H9 (cell line): ENCODE data around the gene BAIAP2. TPM values are rescaled to one million over a fixed set of nuclear protein-coding genes. Genes with fewer than 3 reads are reported as not detected.

Experiments
- DNase-seq: peaks from one replicate; pipeline ENCODE4 v3.0.0-alpha.2; 2017
- H2AFZ ChIP-seq: one replicate; pipeline ENCODE4 v1.6.1; 2013; ENCODE audit warnings: mild to moderate bottlenecking, low read length, control low read depth, moderate library complexity
- H2AK5ac ChIP-seq: 2 replicates; pipeline ENCODE4 v1.6.1; 2013; ENCODE audit warnings: low read length, control low read depth, mixed read lengths; ENCODE audit not compliant: insufficient read length
- H2BK120ac ChIP-seq: one replicate; pipeline ENCODE4 v1.6.1; 2013; ENCODE audit warnings: low read depth, mild to moderate bottlenecking, low read length, control low read depth, inconsistent platforms; ENCODE audit not compliant: poor library complexity, severe bottlenecking
- H2BK12ac ChIP-seq: 2 replicates; pipeline ENCODE4 v1.6.1; 2013; ENCODE audit warnings: low read length, control low read depth, mixed read lengths, low read depth; ENCODE audit not compliant: insufficient read length
- H2BK15ac ChIP-seq: 2 replicates; pipeline ENCODE4 v1.6.1; 2013; ENCODE audit warnings: low read depth, low read length, control low read depth
- H2BK20ac ChIP-seq: one replicate; pipeline ENCODE4 v1.6.1; 2013; ENCODE audit warnings: low read depth, mild to moderate bottlenecking, low read length, control low read depth, inconsistent platforms; ENCODE audit not compliant: poor library complexity, severe bottlenecking
- H2BK5ac ChIP-seq: 2 replicates; pipeline ENCODE4 v1.6.1; 2013; ENCODE audit warnings: low read length, control low read depth, mixed read lengths; ENCODE audit not compliant: insufficient read length
- H3K14ac ChIP-seq: 2 replicates; pipeline ENCODE4 v1.6.1; 2013; ENCODE audit warnings: low read length, control low read depth; ENCODE audit not compliant: insufficient read depth
- H3K18ac ChIP-seq: 2 replicates; pipeline ENCODE4 v1.6.1; 2013; ENCODE audit warnings: low read depth, mild to moderate bottlenecking, mixed read lengths, low read length, control low read depth; ENCODE audit not compliant: insufficient read length
- H3K23ac ChIP-seq: 2 replicates; pipeline ENCODE4 v1.6.1; 2013; ENCODE audit warnings: low read length, control low read depth, mixed read lengths, low read depth; ENCODE audit not compliant: insufficient read length
- H3K23me2 ChIP-seq: 2 replicates; pipeline ENCODE4 v1.6.1; 2013; ENCODE audit warnings: low read depth, mild to moderate bottlenecking, mixed read lengths, low read length, control low read depth; ENCODE audit not compliant: insufficient read length, poor library complexity, severe bottlenecking
- H3K27ac ChIP-seq: 2 replicates; pipeline ENCODE4 v1.5.1; 2013; ENCODE audit warnings: low read length, control low read depth, mixed read lengths, low read depth; ENCODE audit not compliant: insufficient read length
- H3K27me3 ChIP-seq: 2 replicates; pipeline ENCODE4 v1.6.1; 2013; ENCODE audit warnings: low read length, control low read depth, inconsistent platforms; ENCODE audit not compliant: insufficient read depth
- H3K4ac ChIP-seq: 2 replicates; pipeline ENCODE4 v1.6.1; 2013; ENCODE audit warnings: low read depth, mild to moderate bottlenecking, control low read depth, inconsistent platforms, low read length, moderate library complexity
- H3K4me1 ChIP-seq: 2 replicates; pipeline ENCODE4 v1.6.1; 2013; ENCODE audit warnings: low read length, control low read depth, inconsistent platforms; ENCODE audit not compliant: insufficient read depth
- H3K4me2 ChIP-seq: 2 replicates; pipeline ENCODE4 v1.6.1; 2013; ENCODE audit warnings: low read length, control low read depth, mixed read lengths; ENCODE audit not compliant: insufficient read length, insufficient read depth
- H3K56ac ChIP-seq: 2 replicates; pipeline ENCODE4 v1.6.1; 2013; ENCODE audit warnings: low read depth, mild to moderate bottlenecking, mixed read lengths, low read length, control low read depth; ENCODE audit not compliant: insufficient read length
- H3K79me1 ChIP-seq: 2 replicates; pipeline ENCODE4 v1.6.1; 2013; ENCODE audit warnings: low read depth, mild to moderate bottlenecking, moderate library complexity, low read length, control low read depth, inconsistent platforms; ENCODE audit not compliant: insufficient read depth, poor library complexity, severe bottlenecking
- H3K79me2 ChIP-seq: 2 replicates; pipeline ENCODE4 v1.6.1; 2013; ENCODE audit warnings: low read length, control low read depth, inconsistent platforms; ENCODE audit not compliant: insufficient read depth
- H3K9ac ChIP-seq: 2 replicates; pipeline ENCODE4 v1.6.1; 2013; ENCODE audit warnings: low read length, control low read depth, mixed read lengths; ENCODE audit not compliant: insufficient read length; ENCODE audit errors: extremely low read depth
- H3K9me3 ChIP-seq: one replicate; pipeline ENCODE4 v1.6.1; 2013; ENCODE audit warnings: low read depth, low read length, inconsistent platforms; ENCODE audit not compliant: control insufficient read depth
- H3T11ph ChIP-seq: one replicate; pipeline ENCODE4 v1.6.1; 2013; ENCODE audit warnings: mild to moderate bottlenecking, low read length, control low read depth, inconsistent platforms
- H4K20me1 ChIP-seq: one replicate; pipeline ENCODE4 v1.6.1; 2013; ENCODE audit not compliant: control insufficient read depth, insufficient read length, insufficient read depth
- H4K5ac ChIP-seq: 2 replicates; pipeline ENCODE4 v1.6.1; 2013; ENCODE audit warnings: low read depth, mild to moderate bottlenecking, mixed read lengths, low read length, control low read depth; ENCODE audit not compliant: insufficient read length
- H4K8ac ChIP-seq: replicated peaks from 2 replicates; pipeline ENCODE4 v1.6.1; 2013; ENCODE audit warnings: low read length, control low read depth, mixed read lengths, low read depth; ENCODE audit not compliant: insufficient read length
- H4K91ac ChIP-seq: 2 replicates; pipeline ENCODE4 v1.6.1; 2013; ENCODE audit warnings: low read depth, mild to moderate bottlenecking, moderate library complexity, mixed read lengths, low read length, control low read depth; ENCODE audit not compliant: insufficient read length
- H3K27ac Mint-ChIP-seq, 3 experiments: 2 replicates in 2 of 3; 3 replicates in 1 of 3; pipeline ENCODE4 v1.8.0; 2020 to 2021; ENCODE audit warnings: mixed read lengths in 3 of 3, mild to moderate bottlenecking in 1 of 3, moderate library complexity in 1 of 3
- H3K27me3 Mint-ChIP-seq: 2 replicates; pipeline ENCODE4 v1.8.0; 2021; ENCODE audit warnings: low read depth, mild to moderate bottlenecking, moderate library complexity, mixed read lengths
- H3K36me3 Mint-ChIP-seq, 3 experiments: 2 replicates in 2 of 3; 3 replicates in 1 of 3; pipeline ENCODE4 v1.8.0; 2020 to 2021; ENCODE audit warnings: low read depth in 3 of 3, mixed read lengths in 3 of 3; ENCODE audit not compliant: insufficient read depth in 1 of 3
- H3K4me1 Mint-ChIP-seq, 2 experiments: 2 replicates each; pipeline ENCODE4 v1.8.0; 2020; ENCODE audit warnings: mixed read lengths in 2 of 2
- H3K4me3 Mint-ChIP-seq, 2 experiments: 2 replicates in 1 of 2; 3 replicates in 1 of 2; pipeline ENCODE4 v1.8.0; 2020 to 2021; ENCODE audit warnings: mild to moderate bottlenecking in 2 of 2, mixed read lengths in 2 of 2, moderate library complexity in 1 of 2
- H3K9me3 Mint-ChIP-seq, 2 experiments: 2 replicates in 1 of 2; 3 replicates in 1 of 2; pipeline ENCODE4 v1.8.0; 2020; ENCODE audit warnings: mild to moderate bottlenecking in 2 of 2, mixed read lengths in 2 of 2, moderate library complexity in 1 of 2
- CTCF ChIP-seq: fragments of 200-600 bp; sonication (generic); conservative IDR thresholded peaks from 3 replicates; pipeline ENCODE4 v1.8.0; 2021; ENCODE audit warnings: antibody characterized with exemption, mild to moderate bottlenecking
- WGBS: extraction: QIAGEN DNeasy Blood & Tissue Kit; methylation state at CpG from one replicate; pipeline ENCODE4 v1.1.7; 2013; ENCODE audit warnings: missing lambda C conversion rate, low lambda C conversion rate, mixed read lengths; ENCODE audit not compliant: insufficient read length; ENCODE audit errors: extremely low coverage; 5-methylcytosine and 5-hydroxymethylcytosine counted together
- total RNA-seq: library from RNA; stranded (reverse); gene quantifications from 2 replicates; pipeline ENCODE4 v1.2.1, GENCODE V29; 2021

BAIAP2 gene
- total RNA-seq, 1 experiment from 2014 or later: 27.8 TPM

- Mint-ChIP-seq H3K27me3 (peaks cover 43% of the 10 kb centered on the region), H3K27ac (no peak overlapping the region), H3K4me3 (no peak overlapping the region), H3K4me1 (peaks cover 10 to 14% of the 10 kb centered on the region in 2 experiments), H3K9me3 (peaks cover 0 to 4% of the 10 kb centered on the region in 2 experiments; a peak in 2 of 5 replicates), H3K36me3 (peaks cover 2 to 15% (median 12%) of the 10 kb centered on the region in 3 experiments; a peak in 5 of 7 replicates)
- H3K4me1 ChIP-seq: no peaks in the 10 kb centered on the region
- no peaks in the 10 kb centered on the region for H3K79me2 ChIP-seq
- H4K91ac ChIP-seq: no peak overlapping the region
- no peak overlapping the region for H3K4ac ChIP-seq
- no peak overlapping the region for H2BK12ac ChIP-seq
- no peak overlapping the region for H3K9ac ChIP-seq
- no peak overlapping the region for H4K5ac ChIP-seq
- no peak overlapping the region for H3K18ac ChIP-seq
- H2AK5ac ChIP-seq: no peak overlapping the region
- H4K20me1 ChIP-seq: no peaks in the 10 kb centered on the region
- H2BK120ac ChIP-seq: no peak overlapping the region
- no peak overlapping the region for H2BK5ac ChIP-seq
- no peak overlapping the region for H3K56ac ChIP-seq
- WGBS: no CpG with 5 or more reads among the region's 18 CpGs
- no peak overlapping the region for H3K27ac ChIP-seq
- no peak overlapping the region for H2BK20ac ChIP-seq
- no peak for DNase-seq
- no peaks in the 10 kb centered on the region; the same call in 1 of the 2 replicates for H3K27me3 ChIP-seq
- H3K9me3 ChIP-seq: no peaks in the 10 kb centered on the region
- H3K79me1 ChIP-seq: no peaks in the 10 kb centered on the region
- H4K8ac ChIP-seq: no peak overlapping the region
- no peak overlapping the region for H3T11ph ChIP-seq
- no peak for TF ChIP-seq CTCF
- no peak overlapping the region for H2BK15ac ChIP-seq
- H3K4me2 ChIP-seq: no peak overlapping the region
- no peak overlapping the region for H3K23ac ChIP-seq
- no peak overlapping the region for H2AFZ ChIP-seq
- no peak overlapping the region for H3K14ac ChIP-seq
- H3K23me2 ChIP-seq: peaks cover 4% of the 10 kb centered on the region
Observed at GRCh38 chr17:81000631-81001357, 34.2 kb upstream of the BAIAP2 start.
